Adrenal gland (tissue), 12 donors: ENCODE data around the gene STK31. TPM values are rescaled to one million over a fixed set of nuclear protein-coding genes. Genes with fewer than 3 reads are reported as not detected.
A peak's percentile ranks its signal among the peaks of the same experiment; 100 is the strongest.
"Not testable (repeated sequence)": the region's sequence is repeated elsewhere in the genome, so short reads cannot be mapped to it uniquely, and the experiment has no call there.

Experiments used
- DNase-seq, 7 donors: peaks; one replicate each; pipeline ENCODE4 v3.0.0-alpha.2; 2019 to 2020
- H3K27ac ChIP-seq, 5 donors: fragments of 200-600 bp; sonication (generic) in 4 of 5; 1 replicate in 3 of 5; 2 replicates in 2 of 5; pipeline versions ENCODE4 v1.5.1 to v1.8.0; 2016 to 2020; ENCODE audit warnings: mild to moderate bottlenecking in 1 of 5
- H3K27me3 ChIP-seq: fragments of 200-600 bp; 2 replicates; pipeline ENCODE4 v1.8.0; 2021
- H3K36me3 ChIP-seq, 2 donors: fragments of 200-600 bp; replicated peaks in 1 of 2; 1 replicate in 1 of 2; 2 replicates in 1 of 2; pipeline versions ENCODE4 v1.5.1 to v1.8.0; 2018 to 2022
- H3K4me1 ChIP-seq, 2 donors: fragments of 200-600 bp; replicated peaks in 1 of 2; 1 replicate in 1 of 2; 2 replicates in 1 of 2; pipeline versions ENCODE4 v1.5.1 to v1.8.0; 2018 to 2021
- H3K4me3 ChIP-seq, 4 donors: fragments of 200-600 bp; sonication (generic) in 3 of 4; one replicate each; pipeline ENCODE4 v1.5.1; 2016 to 2018
- H3K9me3 ChIP-seq, 3 donors: fragments of 200-600 bp; sonication (generic) in 1 of 3; replicated peaks in 1 of 3; 1 replicate in 2 of 3; 2 replicates in 1 of 3; pipeline versions ENCODE4 v1.5.1 to v1.8.0; 2016 to 2021
- POLR2A ChIP-seq, 2 donors: fragments of 450-650 bp; IDR thresholded peaks; one replicate each; pipeline ENCODE4 v1.6.1; 2017; ENCODE audit warnings: antibody characterized with exemption in 2 of 2, mild to moderate bottlenecking in 2 of 2, moderate library complexity in 1 of 2
- WGBS, 4 donors: extraction: QIAGEN DNeasy Blood & Tissue Kit in 2 of 4; methylation state at CpG; one replicate each; pipeline versions ENCODE4 v1.1.5 to v1.1.7; 2013 to 2017; 5-methylcytosine and 5-hydroxymethylcytosine counted together
- intact Hi-C, 2 donors: fragments of 100-400 bp; cut with DNase I; formaldehyde crosslinking; loops; one replicate each; pipeline versions ENCODE4 v1.14.1 to v1.15.0; 2022 to 2023
- polyA plus RNA-seq, 3 donors: library from polyadenylated mRNA; stranded (reverse); fragments of 200-250 nt in 2 of 3; fragments of 350-450 nt in 1 of 3; fragmentation: Illumina TruSeq in 1 of 3; extraction: RNeasy Lipid Tissue Mini Kit (QIAGEN cat#74804) in 1 of 3; gene quantifications; one replicate each; pipeline ENCODE4 v1.2.3, GENCODE V29; 2013 to 2014
- total RNA-seq, 9 donors: library from RNA; depleted of rRNA in 4 of 9; stranded (reverse); fragments of >200 nt in 4 of 9; fragments of 120-200 nt in 1 of 9; fragmentation: NEBNext Ultra II Directional in 1 of 9; extraction: Animal tissue kit (Norgen Biotek cat#: 25700) in 1 of 9; gene quantifications; one replicate each; pipeline versions ENCODE4 v1.1.0 to v1.2.4, GENCODE V29; 2013 to 2023
- TF ChIP-seq, protein P1 (sequence below), 6 experiments: fragments of 450-650 bp in 4 of 6; fragments of 200-600 bp in 2 of 6; sonication (generic) in 1 of 6; IDR thresholded peaks; 1 replicate in 5 of 6; 2 replicates in 1 of 6; pipeline versions ENCODE4 v1.5.1 to v1.8.0; 2016 to 2021; ENCODE audit warnings: antibody characterized with exemption in 6 of 6, mild to moderate bottlenecking in 2 of 6, moderate library complexity in 1 of 6
- donor health status: healthy with polysubstance abuse.
- donor health status: Bipolar disorder and iron deficiency.
- donor health status: DM: yes; HTN: yes; CAD: no.
- donor health status: DM: no; HTN: no; CAD: no.
- donor health status: DM: no; HTN: no; CAD: no.
- donor health status: DM: yes; HTN: yes; CAD: no.

Gene STK31
- total and polyA plus RNA-seq, 12 donors = 0.22 to 0.78 (median 0.39) TPM; not detected in 4

DNA sequence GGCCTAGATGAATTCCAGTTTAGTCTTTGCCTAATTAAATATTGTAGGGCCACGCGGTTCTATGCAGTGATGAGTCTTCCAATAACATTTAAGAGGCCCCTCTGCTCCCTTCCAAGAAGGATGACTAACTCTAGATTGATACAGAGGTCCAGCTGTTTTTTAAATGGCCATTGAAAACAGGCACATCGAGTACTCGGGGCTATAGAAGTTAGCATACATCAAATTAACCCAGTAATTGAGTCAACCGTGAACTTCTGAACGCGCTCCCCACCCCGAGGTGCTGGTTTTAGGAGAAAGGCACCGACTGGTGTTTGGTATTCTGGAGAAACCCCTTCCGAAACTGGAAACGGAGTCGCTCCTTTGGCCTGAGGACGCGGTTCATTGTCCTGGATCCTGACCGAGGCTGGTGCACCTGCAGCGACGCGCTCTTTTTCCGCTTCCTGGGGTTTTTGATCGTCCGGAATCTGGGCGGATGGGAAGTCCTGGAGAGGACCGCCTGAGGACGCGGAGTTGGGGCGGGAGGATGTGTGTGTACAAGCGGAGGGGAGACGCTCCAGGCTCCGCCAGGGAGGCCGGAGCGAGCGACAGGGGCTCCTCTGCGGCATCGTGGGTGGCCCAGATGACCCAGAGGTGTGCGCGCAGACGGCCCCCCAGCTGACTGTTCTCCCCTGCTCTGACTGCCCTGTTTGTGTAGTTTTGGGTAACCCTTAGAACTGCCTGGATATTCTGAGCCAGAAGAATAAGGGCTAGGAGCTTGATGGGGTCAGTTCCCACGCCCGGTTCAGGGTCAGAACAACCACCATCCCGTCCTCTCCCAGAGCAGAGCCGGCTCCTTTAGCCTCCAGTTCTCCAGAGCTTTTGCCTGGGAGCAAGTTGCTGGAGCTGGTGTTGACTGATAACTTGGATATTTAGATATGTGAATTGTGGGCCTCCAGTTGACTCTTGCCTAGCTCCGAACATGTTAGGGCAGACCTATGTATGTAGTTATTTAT is 29.3 kb upstream of the STK31 start:
- intact Hi-C loops = loop anchor here in 1 of 2 donors (5.0 kb wide), 1 partner anchor 83 kb away; the partner anchor contains the start of gene CCDC126
- peak overlapping the region in 4 of 5 donors; percentile 46 to 83 (median 68) for H3K27ac ChIP-seq
- 7 to 23% (median 8%) methylated on average over 14 to 42 of the region's 42 CpGs for WGBS, 4 donors
- no peaks in the 10 kb centered on the region for H3K9me3 ChIP-seq
- TF ChIP-seq, protein P1, sequence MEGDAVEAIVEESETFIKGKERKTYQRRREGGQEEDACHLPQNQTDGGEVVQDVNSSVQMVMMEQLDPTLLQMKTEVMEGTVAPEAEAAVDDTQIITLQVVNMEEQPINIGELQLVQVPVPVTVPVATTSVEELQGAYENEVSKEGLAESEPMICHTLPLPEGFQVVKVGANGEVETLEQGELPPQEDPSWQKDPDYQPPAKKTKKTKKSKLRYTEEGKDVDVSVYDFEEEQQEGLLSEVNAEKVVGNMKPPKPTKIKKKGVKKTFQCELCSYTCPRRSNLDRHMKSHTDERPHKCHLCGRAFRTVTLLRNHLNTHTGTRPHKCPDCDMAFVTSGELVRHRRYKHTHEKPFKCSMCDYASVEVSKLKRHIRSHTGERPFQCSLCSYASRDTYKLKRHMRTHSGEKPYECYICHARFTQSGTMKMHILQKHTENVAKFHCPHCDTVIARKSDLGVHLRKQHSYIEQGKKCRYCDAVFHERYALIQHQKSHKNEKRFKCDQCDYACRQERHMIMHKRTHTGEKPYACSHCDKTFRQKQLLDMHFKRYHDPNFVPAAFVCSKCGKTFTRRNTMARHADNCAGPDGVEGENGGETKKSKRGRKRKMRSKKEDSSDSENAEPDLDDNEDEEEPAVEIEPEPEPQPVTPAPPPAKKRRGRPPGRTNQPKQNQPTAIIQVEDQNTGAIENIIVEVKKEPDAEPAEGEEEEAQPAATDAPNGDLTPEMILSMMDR (IDR thresholded peaks at IDR 0.05) = peak in 1 of 6 experiments; percentile 14
- TF ChIP-seq POLR2A (IDR thresholded peaks at IDR 0.05) = peak in 1 of 2 donors; percentile 23
- no peaks in the 10 kb centered on the region for H3K27me3 ChIP-seq
- peak overlapping the region; percentile 12 to 74 (median 60) for H3K4me3 ChIP-seq
- H3K36me3 ChIP-seq = no peaks in the 10 kb centered on the region
- peaks cover 4 to 10% of the 10 kb centered on the region in 2 donors for H3K4me1 ChIP-seq
- DNase-seq = peak; percentile 42 to 80 (median 57)

DNA sequence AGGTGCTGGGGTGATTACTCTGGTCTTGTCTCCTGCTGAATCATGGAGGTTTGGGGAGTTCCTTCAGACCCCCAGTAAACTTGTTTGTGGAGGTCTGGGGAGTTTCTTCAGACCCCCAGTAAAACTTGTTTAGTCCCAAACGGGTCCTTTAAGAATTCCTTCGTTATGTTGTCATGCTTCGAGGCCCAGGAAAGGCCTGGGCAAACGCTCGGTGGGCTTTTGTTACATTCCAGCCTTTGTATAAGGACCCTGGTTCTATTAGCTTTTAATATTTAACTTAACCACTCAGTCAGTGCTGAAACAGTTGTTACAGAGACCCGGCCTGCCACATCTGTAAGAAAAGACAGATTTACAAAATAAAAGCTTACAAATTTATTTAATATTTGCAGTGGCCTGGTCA is 26.0 kb upstream of the STK31 start:
- WGBS, 4 donors = 70 to 95% (median 87%) methylated on average over 6 of the region's 6 CpGs
- not testable (repeated sequence) for H3K27me3 ChIP-seq, H3K4me1 ChIP-seq, DNase-seq, H3K36me3 ChIP-seq, H3K4me3 ChIP-seq, H3K9me3 ChIP-seq, H3K27ac ChIP-seq
- intact Hi-C loops = loop anchor here in 1 of 2 donors (5.0 kb wide), 1 partner anchor 87 kb away; the partner anchor contains the start of gene CCDC126

DNA sequence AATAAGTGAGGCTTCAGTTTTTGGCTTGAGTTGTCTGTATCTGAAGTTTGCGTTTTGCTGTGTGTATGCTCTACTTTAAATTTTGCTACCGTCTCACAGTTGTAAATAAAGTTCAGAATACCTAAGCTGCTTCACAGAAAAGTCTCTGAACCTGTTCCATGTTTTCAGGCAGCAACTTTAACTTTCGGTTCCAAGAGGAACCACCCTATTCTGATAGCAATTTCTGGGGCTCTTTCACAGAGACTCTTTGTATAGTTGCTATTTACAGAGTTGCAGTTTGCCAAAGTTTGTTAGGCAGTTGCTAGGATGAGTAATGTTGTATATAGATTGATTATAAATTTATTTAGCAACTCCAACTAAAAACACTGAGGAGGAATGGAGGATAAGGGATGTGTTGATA is 24.3 kb upstream of the STK31 start:
- Histone ChIP-seq H3K4me3 (no peak overlapping the region), H3K9me3 (no peaks in the 10 kb centered on the region), H3K4me1 (peaks cover 3 to 5% of the 10 kb centered on the region in 2 donors), H3K36me3 (peaks cover 0 to 4% of the 10 kb centered on the region in 2 donors), H3K27ac (no peak overlapping the region), H3K27me3 (no peaks in the 10 kb centered on the region)
- intact Hi-C loops = no loop called here
- WGBS, 4 donors = 77 to 85% (median 79%) methylated on average over 3 of the region's 3 CpGs
- no peak for DNase-seq
- TF ChIP-seq, protein P1 (IDR thresholded peaks at IDR 0.05) = no peak
- TF ChIP-seq POLR2A (IDR thresholded peaks at IDR 0.05) = no peak

DNA sequence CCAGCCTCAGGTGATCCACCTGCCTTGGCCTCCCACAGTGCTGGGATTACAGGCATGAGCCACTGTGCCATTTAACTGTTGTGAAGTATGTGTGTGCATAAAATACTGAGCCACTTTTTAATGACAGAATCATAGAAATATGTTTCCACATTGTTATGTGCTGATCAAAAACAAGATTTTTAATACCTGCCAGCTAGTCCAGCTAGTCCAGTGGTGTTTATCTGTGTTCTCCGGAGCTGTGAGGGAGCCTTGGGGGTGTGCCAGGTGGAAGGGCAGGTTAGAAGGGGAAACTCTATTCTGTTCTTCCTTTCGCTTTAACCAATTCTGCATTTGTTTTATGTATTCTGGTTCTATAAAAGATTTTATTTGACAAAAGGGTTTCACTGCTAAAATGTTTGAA is 23.0 kb upstream of the STK31 start:
- no peak for DNase-seq
- H3K27ac ChIP-seq = no peak overlapping the region
- H3K4me3 ChIP-seq = no peak overlapping the region
- H3K9me3 ChIP-seq = no peaks in the 10 kb centered on the region
- H3K36me3 ChIP-seq = peaks cover 0 to 4% of the 10 kb centered on the region in 2 donors
- WGBS, 4 donors = 66 to 79% (median 69%) methylated on average over 2 of the region's 2 CpGs
- intact Hi-C loops = no loop called here
- no peak for TF ChIP-seq POLR2A (IDR thresholded peaks at IDR 0.05)
- H3K27me3 ChIP-seq = no peaks in the 10 kb centered on the region
- H3K4me1 ChIP-seq = no peaks in the 10 kb centered on the region

DNA sequence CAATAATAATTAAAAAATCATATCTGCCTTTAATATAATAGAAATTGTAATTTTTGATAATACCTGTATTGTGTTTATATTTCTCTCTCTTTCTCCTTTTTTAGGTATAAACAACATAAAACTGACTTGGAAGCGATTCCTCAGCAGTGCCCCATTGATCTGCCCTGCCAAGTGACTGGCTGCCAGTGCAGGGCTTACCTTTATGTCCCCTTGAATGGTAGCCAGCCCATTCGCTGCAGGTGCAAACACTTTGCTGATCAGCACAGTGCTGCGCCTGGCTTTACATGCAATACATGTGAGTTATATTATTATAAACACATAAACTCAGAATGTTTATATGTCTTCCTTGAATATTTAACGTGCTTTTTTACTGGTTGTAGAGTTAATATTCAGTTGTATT is 20.9 kb upstream of the STK31 start:
- Histone ChIP-seq H3K4me3 (no peak overlapping the region), H3K9me3 (no peaks in the 10 kb centered on the region), H3K36me3 (peaks cover 0 to 4% of the 10 kb centered on the region in 2 donors), H3K4me1 (no peaks in the 10 kb centered on the region), H3K27ac (no peak overlapping the region), H3K27me3 (no peaks in the 10 kb centered on the region)
- intact Hi-C loops = no loop called here
- 91 to 95% (median 94%) methylated on average over 4 of the region's 4 CpGs for WGBS, 4 donors
- TF ChIP-seq POLR2A (IDR thresholded peaks at IDR 0.05) = no peak
- TF ChIP-seq, protein P1 (IDR thresholded peaks at IDR 0.05) = no peak
- DNase-seq = no peak
